HL-60 (cell line): ENCODE measurements around the gene MVP.

ENCODE experiments used
- CTCF ChIP-seq: IDR thresholded peaks from one replicate; pipeline ENCODE4 v1.5.1; 2011; ENCODE audit warnings: low read length, control low read depth, inconsistent platforms; ENCODE audit not compliant: insufficient read depth
- POLR2AphosphoS5 ChIP-seq: IDR thresholded peaks from 2 replicates; pipeline ENCODE4 v1.6.1; 2012; ENCODE audit warnings: low read depth
- REST ChIP-seq: IDR thresholded peaks from 2 replicates; pipeline ENCODE4 v1.6.1; 2012; ENCODE audit warnings: low read depth; ENCODE audit not compliant: insufficient replicate concordance
- SPI1 ChIP-seq: IDR thresholded peaks from 2 replicates; pipeline ENCODE4 v1.6.1; 2012; ENCODE audit warnings: low read depth, mild to moderate bottlenecking, borderline replicate concordance

GRCh38 chr16:29818082-29818481 lies 2.2 kb upstream of the MVP start:
- TF ChIP-seq POLR2AphosphoS5 (no peak), CTCF (no peak), SPI1 (no peak), REST (no peak)
